Epithelial cell of proximal tubule (primary cell): ENCODE data around the gene MMEL1. TPM values are rescaled to one million over a fixed set of nuclear protein-coding genes. Genes with fewer than 3 reads are reported as not detected.

Source experiments
- DNase-seq: peaks from one replicate; pipeline ENCODE4 v3.0.0-alpha.2; 2011; ENCODE audit warnings: low read depth
- H3K4me3 ChIP-seq: 2 replicates; pipeline ENCODE4 v1.5.1; 2011; ENCODE audit warnings: low read depth, mild to moderate bottlenecking, low read length
- CTCF ChIP-seq: conservative IDR thresholded peaks from 2 replicates; pipeline ENCODE4 v1.5.1; 2012; ENCODE audit warnings: low read depth, mild to moderate bottlenecking, low read length
- total RNA-seq: library from RNA; depleted of rRNA; stranded (reverse); fragments of >200 nt; gene quantifications from 2 replicates; pipeline ENCODE4 v1.2.3, GENCODE V29; 2015

The MMEL1 gene
- total RNA-seq, 1 donor from 2014 or later = not detected

GRCh38 chr1:2566101-2567045, 66.4 kb downstream of the MMEL1 start:
- no peak overlapping the region for H3K4me3 ChIP-seq
- no peak for DNase-seq
- TF ChIP-seq CTCF = no peak

GRCh38 chr1:2564815-2565374, 67.9 kb downstream of the MMEL1 start:
- no peak for TF ChIP-seq CTCF
- DNase-seq = no peak
- H3K4me3 ChIP-seq = no peak overlapping the region

- no peak for TF ChIP-seq CTCF
- no peak overlapping the region for H3K4me3 ChIP-seq
- DNase-seq = no peak
These were observed 68.6 kb downstream of the MMEL1 start for GRCh38 chr1:2564006-2564814.

- no peak for DNase-seq
- no peak for TF ChIP-seq CTCF
- no peak overlapping the region for H3K4me3 ChIP-seq
These were observed 69.6 kb downstream of the MMEL1 start for GRCh38 chr1:2563205-2563604.

- TF ChIP-seq CTCF = peak; percentile 55
- DNase-seq = no peak
- H3K4me3 ChIP-seq = no peak overlapping the region
These were observed 70.6 kb downstream of the MMEL1 start for GRCh38 chr1:2561898-2562895.

GRCh38 chr1:2561446-2561845, 71.4 kb downstream of the MMEL1 start:
- no peak overlapping the region for H3K4me3 ChIP-seq
- no peak for TF ChIP-seq CTCF
- DNase-seq = no peak
